Coronary artery (tissue), 2 donors: ENCODE measurements around the gene MAGEF1.

Source experiments
- DNase-seq: peaks from one replicate; pipeline ENCODE4 v3.0.0-alpha.2; 2017; ENCODE audit warnings: low spot score
- H3K27ac ChIP-seq, 2 donors: fragments of 200-600 bp; sonication (generic); one replicate each; pipeline ENCODE4 v1.5.1; 2016 to 2019
- H3K4me3 ChIP-seq: fragments of 200-600 bp; sonication (generic); 2 replicates; pipeline ENCODE4 v1.5.1; 2016; ENCODE audit warnings: mild to moderate bottlenecking, moderate library complexity
- TF ChIP-seq, protein P1 (sequence below): fragments of 200-600 bp; sonication (generic); IDR thresholded peaks from one replicate; pipeline ENCODE4 v1.5.1; 2019; ENCODE audit warnings: antibody characterized with exemption

Gene MAGEF1

DNA sequence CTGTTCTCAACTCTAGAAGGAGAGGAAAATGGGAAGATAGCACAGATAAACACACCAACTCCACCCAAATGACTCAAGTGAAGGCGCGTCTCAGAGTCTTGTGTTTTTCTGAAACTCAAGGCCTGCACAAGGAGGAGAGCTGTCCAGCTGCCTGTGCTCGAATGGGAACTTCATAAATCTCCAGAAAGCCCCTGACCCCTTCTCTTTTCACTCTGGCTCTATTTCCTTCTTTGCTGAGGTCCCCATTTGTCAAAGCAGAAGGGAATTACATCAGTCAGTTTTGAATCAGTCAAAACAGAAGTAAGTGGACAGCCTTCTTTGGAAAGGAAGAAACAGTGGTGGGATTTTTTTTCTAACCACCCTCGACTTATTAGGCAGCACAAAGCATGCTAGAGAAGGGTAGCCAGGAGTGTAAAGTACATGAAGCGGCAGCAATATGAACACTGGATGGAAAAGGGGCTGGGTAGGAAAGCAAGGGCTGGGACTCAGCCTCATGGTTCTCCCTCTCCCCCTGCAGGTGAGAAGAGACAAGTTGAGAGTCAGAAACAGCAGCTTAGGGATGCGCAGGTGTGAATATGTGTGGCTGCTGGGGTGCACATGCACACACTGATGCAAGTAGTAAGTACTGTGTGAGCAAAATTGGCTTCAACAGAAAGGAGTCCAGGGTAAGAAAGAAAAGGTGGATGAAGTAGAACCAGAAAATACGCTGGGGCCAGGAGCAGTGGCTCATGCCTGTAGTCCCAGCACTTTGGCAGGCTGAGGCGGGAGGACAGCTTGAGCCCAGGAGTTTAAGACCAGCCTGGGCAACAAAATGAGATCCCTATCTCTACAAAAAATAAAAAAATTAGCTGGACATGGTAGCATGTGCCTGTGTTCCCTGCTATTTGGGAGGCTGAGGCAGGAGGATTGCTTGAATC is 36.6 kb upstream of the MAGEF1 start:
- DNase-seq, result no peak
- H3K27ac ChIP-seq, result no peak overlapping the region

DNA sequence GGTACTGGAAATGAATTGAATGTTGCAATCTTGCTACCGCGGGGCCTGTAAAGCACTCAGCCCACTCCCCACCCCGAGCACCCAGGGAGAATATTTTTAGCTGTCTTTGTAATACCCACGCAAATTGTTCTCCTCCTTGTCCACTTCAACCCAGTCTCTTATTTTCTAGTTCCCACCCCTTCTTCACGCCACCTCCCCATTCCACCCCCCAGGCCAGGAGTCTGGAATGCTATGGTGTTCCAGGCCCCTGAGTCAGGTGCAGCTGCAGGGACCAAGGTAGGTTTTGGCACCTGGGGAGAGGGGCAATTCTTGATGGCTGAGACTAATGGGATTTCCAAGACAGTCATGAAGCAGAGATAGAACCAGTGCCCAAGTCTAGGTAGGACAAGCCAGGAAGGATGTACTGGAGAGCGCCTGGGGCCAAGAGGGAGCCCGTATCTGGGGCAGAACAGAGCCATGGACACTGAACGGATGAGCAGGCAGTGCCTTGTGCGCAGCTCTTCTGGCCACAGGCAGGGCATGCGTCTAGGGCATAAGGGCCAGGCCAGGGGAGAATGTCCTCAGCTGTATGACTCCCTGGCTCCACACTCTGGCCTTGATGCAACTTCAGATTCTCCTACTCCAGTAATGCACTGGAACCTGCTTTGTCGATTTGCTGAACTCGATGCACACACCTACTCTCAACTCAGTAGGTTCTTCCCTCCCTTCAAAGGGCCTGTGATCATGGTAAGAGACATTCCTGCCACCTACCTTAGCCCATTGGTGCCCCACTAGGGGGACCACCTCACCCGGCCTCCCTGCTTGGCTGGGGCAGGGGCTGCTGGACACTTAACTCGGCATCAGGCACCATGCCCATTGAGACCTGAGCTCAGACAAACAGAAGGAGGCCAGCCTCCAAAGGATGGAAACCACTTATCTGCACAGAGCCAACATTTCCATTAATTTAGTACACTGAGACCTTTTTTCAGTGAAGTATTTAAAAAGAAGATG is 34.6 kb upstream of the MAGEF1 start:
- H3K4me3 ChIP-seq, result no peak overlapping the region
- H3K27ac ChIP-seq, result no peak overlapping the region
- no peak for DNase-seq
- TF ChIP-seq, protein P1, sequence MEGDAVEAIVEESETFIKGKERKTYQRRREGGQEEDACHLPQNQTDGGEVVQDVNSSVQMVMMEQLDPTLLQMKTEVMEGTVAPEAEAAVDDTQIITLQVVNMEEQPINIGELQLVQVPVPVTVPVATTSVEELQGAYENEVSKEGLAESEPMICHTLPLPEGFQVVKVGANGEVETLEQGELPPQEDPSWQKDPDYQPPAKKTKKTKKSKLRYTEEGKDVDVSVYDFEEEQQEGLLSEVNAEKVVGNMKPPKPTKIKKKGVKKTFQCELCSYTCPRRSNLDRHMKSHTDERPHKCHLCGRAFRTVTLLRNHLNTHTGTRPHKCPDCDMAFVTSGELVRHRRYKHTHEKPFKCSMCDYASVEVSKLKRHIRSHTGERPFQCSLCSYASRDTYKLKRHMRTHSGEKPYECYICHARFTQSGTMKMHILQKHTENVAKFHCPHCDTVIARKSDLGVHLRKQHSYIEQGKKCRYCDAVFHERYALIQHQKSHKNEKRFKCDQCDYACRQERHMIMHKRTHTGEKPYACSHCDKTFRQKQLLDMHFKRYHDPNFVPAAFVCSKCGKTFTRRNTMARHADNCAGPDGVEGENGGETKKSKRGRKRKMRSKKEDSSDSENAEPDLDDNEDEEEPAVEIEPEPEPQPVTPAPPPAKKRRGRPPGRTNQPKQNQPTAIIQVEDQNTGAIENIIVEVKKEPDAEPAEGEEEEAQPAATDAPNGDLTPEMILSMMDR, result no peak

More for the DNA sequence above, 36.6 kb upstream of the MAGEF1 start:
- no peak overlapping the region for H3K4me3 ChIP-seq
- TF ChIP-seq, protein P1, result no peak

DNA sequence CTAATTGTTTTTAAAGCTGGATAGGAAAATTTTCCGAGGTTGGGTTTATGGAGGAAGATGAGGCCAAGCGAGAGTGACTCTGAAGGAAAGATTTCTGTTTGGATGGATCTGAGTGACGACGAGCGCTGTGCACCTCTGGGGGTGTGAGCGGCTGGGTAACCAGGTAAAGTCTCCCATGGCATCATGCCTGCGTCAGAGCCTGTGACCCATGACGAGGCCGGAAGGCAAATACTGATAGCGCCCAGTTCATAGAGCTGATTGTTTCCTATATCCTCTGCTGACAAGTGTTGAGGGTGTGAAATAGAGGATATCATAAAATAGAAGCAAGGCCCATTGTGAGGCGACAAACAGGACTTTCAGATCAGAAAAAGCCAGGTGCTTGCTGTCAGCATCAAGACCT is 33.7 kb upstream of the MAGEF1 start:
- Histone ChIP-seq H3K27ac (no peak overlapping the region), H3K4me3 (no peak overlapping the region)
- DNase-seq, result no peak
- TF ChIP-seq, protein P1, result no peak

DNA sequence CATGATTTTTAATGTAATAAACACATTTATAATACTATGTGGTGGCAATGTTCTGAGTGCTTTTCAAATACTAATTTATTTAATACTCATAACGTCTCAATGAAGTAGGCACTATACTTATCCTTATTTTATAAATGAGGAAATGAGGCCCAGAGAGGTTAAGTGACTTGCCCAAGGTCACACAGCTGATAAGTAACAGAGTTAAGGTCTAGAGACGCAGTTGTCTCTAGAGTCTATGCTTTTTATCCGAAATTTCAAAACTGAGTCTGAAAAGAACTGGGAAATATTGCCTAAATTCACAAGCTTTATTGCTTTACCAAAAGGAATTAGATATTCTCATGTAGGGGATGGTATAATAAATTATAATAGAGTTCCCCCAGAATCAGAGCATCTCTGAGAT is 31.4 kb upstream of the MAGEF1 start:
- H3K4me3 ChIP-seq, result no peak overlapping the region
- TF ChIP-seq, protein P1, result no peak
- no peak overlapping the region for H3K27ac ChIP-seq
- DNase-seq, result no peak

DNA sequence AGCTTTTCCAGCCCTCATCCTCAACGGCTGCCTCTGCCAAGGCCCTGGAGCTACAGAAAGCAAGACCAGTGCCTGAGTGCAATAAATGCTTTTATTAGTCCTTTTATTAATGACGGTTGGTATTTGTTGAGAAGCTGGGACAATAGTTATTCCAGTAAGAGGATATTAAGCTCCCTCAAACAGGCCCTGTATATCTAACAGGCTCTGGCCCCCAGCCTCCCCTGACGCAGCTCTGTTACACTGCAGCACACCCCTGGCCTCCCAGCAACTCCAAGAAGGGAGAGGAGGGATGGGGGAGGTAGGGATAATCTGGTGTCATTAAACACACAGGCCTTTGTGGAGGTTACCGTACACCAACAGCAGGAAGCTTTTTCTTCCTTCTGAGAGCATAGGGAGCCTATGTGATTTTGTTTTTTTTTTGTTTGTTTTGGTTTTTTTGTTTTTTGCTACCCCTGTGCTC is 30.8 kb upstream of the MAGEF1 start:
- DNase-seq, result peak; percentile 14
- TF ChIP-seq, protein P1, result no peak
- no peak overlapping the region for H3K27ac ChIP-seq
- H3K4me3 ChIP-seq, result no peak overlapping the region

DNA sequence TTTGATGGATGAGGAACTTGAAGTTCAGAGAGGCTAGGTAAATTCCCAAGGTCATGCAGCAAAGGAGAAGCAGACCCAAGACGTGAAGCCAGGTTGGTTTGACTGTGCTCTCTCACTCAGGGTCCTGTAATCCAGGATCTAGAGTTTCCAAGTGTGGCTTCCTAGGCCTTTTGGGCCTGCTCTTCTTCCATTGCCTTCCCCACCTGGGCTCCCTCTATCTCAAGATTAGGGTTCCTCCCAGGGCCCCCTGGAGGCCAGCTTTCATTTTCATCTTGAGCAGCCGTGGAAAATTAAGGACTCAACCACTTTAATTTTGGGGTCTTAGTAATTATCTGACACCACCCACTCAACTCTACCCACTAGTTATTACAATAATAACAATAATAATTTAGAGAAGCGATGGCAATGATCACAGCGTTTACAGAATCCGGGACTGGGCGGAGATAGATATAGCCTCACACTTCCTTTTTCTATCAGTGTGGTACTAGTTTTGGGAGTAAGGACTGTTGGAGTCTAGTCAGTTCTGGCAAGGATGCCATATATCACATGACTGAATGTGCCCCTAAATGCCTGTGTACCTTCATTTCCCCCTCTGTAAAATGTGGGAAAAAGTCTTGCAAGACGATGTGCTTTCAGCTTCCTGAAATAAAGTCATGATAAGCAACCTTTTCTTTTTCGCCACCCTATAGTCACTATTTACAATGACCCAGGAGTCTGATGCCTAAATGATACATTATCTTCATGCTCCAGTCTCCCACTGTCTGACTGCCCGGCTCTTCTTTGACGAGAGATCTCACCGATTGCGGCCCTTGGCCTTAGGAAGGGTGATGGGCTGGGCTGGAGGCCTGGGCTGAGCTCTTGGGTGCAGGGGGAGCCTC is 30.2 kb upstream of the MAGEF1 start:
- TF ChIP-seq, protein P1, result no peak
- Histone ChIP-seq H3K27ac (no peak overlapping the region), H3K4me3 (no peak overlapping the region)
- peak; percentile 26 for DNase-seq
